ENCODE data around the gene LCE1C. TPM values are rescaled to one million over a fixed set of nuclear protein-coding genes. Genes with fewer than 3 reads are reported as not detected.

The LCE1C gene
- total RNA-seq, 4 donors from 2014 or later: 1,701 to 2,689 (median 2,386) TPM

GRCh38 chr1:152823294-152823693, 16.8 kb upstream of the LCE1C start:
- DNase-seq (ENCODE audit: low spot score in 2 of 2): no peak
- intact Hi-C loops (cut with DNase I; ENCODE audit: low total_unique reads): no loop called here

GRCh38 chr1:152817309-152817708, 10.9 kb upstream of the LCE1C start:
- intact Hi-C loops (cut with DNase I; ENCODE audit: low total_unique reads): no loop called here
- WGBS, 2 donors: 76 to 85% methylated on average over 6 of the region's 6 CpGs

More at GRCh38 chr1:152823294-152823693, 16.8 kb upstream of the LCE1C start:
- H3K4me3 ChIP-seq (ENCODE audit: low read depth, poor library complexity, severe bottlenecking): no peak overlapping the region
- 52 to 57% methylated on average over 5 of the region's 5 CpGs for WGBS, 2 donors
- TF ChIP-seq CTCF (IDR thresholded peaks at IDR 0.05) (no peak), POLR2A (IDR thresholded peaks at IDR 0.05) (no peak)

GRCh38 chr1:152811671-152812070, 5.2 kb upstream of the LCE1C start, which contains the start of gene LCE1B:
TSS of gene LCE1B (plus strand) at chr1:152811971. CDS start at chr1:152812447, 476 bp downstream.
- intact Hi-C loops (cut with DNase I; ENCODE audit: low total_unique reads): no loop called here
- 89% methylated on average over 2 of the region's 2 CpGs for WGBS, 2 donors

More at GRCh38 chr1:152817309-152817708, 10.9 kb upstream of the LCE1C start:
- DNase-seq (ENCODE audit: low spot score in 2 of 2): no peak
- TF ChIP-seq CTCF (IDR thresholded peaks at IDR 0.05): no peak
- no peak for TF ChIP-seq POLR2A (IDR thresholded peaks at IDR 0.05)
- no peak overlapping the region for H3K4me3 ChIP-seq (ENCODE audit: low read depth, poor library complexity, severe bottlenecking)

GRCh38 chr1:152811050-152811449, 4.6 kb upstream of the LCE1C start:
- peak in 1 of 2 donors; percentile 46 for DNase-seq (ENCODE audit: low spot score in 2 of 2)
- 64 to 73% methylated on average over 2 of the region's 2 CpGs for WGBS, 2 donors
- intact Hi-C loops (cut with DNase I; ENCODE audit: low total_unique reads): no loop called here
- no peak overlapping the region for H3K4me3 ChIP-seq (ENCODE audit: low read depth, poor library complexity, severe bottlenecking)
- TF ChIP-seq POLR2A (IDR thresholded peaks at IDR 0.05) (no peak), CTCF (IDR thresholded peaks at IDR 0.05) (no peak)

More at GRCh38 chr1:152811671-152812070, 5.2 kb upstream of the LCE1C start, which contains the start of gene LCE1B:
- TF ChIP-seq CTCF (IDR thresholded peaks at IDR 0.05): no peak
- no peak for TF ChIP-seq POLR2A (IDR thresholded peaks at IDR 0.05)
- no peak within 1 kb of the TSS for H3K4me3 ChIP-seq (ENCODE audit: low read depth, poor library complexity, severe bottlenecking)
- DNase-seq (ENCODE audit: low spot score in 2 of 2): no peak

GRCh38 chr1:152801333-152801732, 5.1 kb downstream of the LCE1C start:
- no peak for DNase-seq (ENCODE audit: low spot score in 2 of 2)
- H3K4me3 ChIP-seq (ENCODE audit: low read depth, poor library complexity, severe bottlenecking): no peak overlapping the region
- no peak for TF ChIP-seq POLR2A (IDR thresholded peaks at IDR 0.05)
- TF ChIP-seq CTCF (IDR thresholded peaks at IDR 0.05): no peak
- intact Hi-C loops (cut with DNase I; ENCODE audit: low total_unique reads): no loop called here
- 74 to 78% methylated on average over 1 of the region's 1 CpG for WGBS, 2 donors

GRCh38 chr1:152796421-152796820, 10.0 kb downstream of the LCE1C start, which contains the start of gene LCE1D:
TSS of gene LCE1D (plus strand) at chr1:152796721. CDS start at chr1:152797795, 1,074 bp downstream.
- no peak for DNase-seq (ENCODE audit: low spot score in 2 of 2)
- WGBS, 2 donors: 33 to 35% methylated on average over 3 of the region's 3 CpGs
- H3K4me3 ChIP-seq (ENCODE audit: low read depth, poor library complexity, severe bottlenecking): no peak within 1 kb of the TSS
- TF ChIP-seq POLR2A (IDR thresholded peaks at IDR 0.05): no peak
- no peak for TF ChIP-seq CTCF (IDR thresholded peaks at IDR 0.05)
- intact Hi-C loops (cut with DNase I; ENCODE audit: low total_unique reads): no loop called here

Measured in lower leg skin (tissue), 4 donors.